Endothelial cell (in vitro differentiated cells): Measurements from ENCODE around the gene SCT. TPM values are rescaled to one million over a fixed set of nuclear protein-coding genes. Genes with fewer than 3 reads are reported as not detected.
A peak's percentile ranks its signal among the peaks of the same experiment; 100 is the strongest.

Experiments
- DNase-seq: peaks from one replicate; pipeline ENCODE4 v3.0.0; 2021; ENCODE audit warnings: low spot score
- H3K27ac Mint-ChIP-seq: one replicate; pipeline ENCODE4 v1.8.0; 2021; ENCODE audit warnings: mixed read lengths, inconsistent platforms; ENCODE audit not compliant: unreplicated experiment
- H3K27me3 Mint-ChIP-seq: one replicate; pipeline ENCODE4 v1.8.0; 2021; ENCODE audit warnings: mild to moderate bottlenecking, moderate library complexity, mixed read lengths, inconsistent platforms; ENCODE audit not compliant: unreplicated experiment
- H3K36me3 Mint-ChIP-seq: one replicate; pipeline ENCODE4 v1.8.0; 2021; ENCODE audit warnings: mild to moderate bottlenecking, low read depth, mixed read lengths, inconsistent platforms; ENCODE audit not compliant: unreplicated experiment
- H3K4me1 Mint-ChIP-seq: one replicate; pipeline ENCODE4 v1.8.0; 2021; ENCODE audit warnings: mild to moderate bottlenecking, mixed read lengths, inconsistent platforms; ENCODE audit not compliant: unreplicated experiment
- H3K4me3 Mint-ChIP-seq: one replicate; pipeline ENCODE4 v1.8.0; 2021; ENCODE audit warnings: mild to moderate bottlenecking, mixed read lengths, inconsistent platforms; ENCODE audit not compliant: unreplicated experiment
- H3K9me3 Mint-ChIP-seq: one replicate; pipeline ENCODE4 v1.8.0; 2021; ENCODE audit warnings: mixed read lengths, inconsistent platforms; ENCODE audit not compliant: unreplicated experiment
- total RNA-seq: library from RNA; stranded (reverse); fragmentation: NEBNext Ultra II Directional; extraction: Animal tissue kit (Norgen Biotek cat#: 25700); gene quantifications from one replicate; pipeline ENCODE4 v1.2.1, GENCODE V29; 2021; ENCODE audit not compliant: unreplicated experiment
- TF ChIP-seq, protein P1 (sequence below): fragments of 200-600 bp; sonication (generic); IDR thresholded peaks from one replicate; pipeline ENCODE4 v1.5.0; 2021; ENCODE audit warnings: antibody characterized with exemption; ENCODE audit not compliant: unreplicated experiment

The SCT gene
- total RNA-seq, 1 donor from 2014 or later, result 1.8 TPM

DNA sequence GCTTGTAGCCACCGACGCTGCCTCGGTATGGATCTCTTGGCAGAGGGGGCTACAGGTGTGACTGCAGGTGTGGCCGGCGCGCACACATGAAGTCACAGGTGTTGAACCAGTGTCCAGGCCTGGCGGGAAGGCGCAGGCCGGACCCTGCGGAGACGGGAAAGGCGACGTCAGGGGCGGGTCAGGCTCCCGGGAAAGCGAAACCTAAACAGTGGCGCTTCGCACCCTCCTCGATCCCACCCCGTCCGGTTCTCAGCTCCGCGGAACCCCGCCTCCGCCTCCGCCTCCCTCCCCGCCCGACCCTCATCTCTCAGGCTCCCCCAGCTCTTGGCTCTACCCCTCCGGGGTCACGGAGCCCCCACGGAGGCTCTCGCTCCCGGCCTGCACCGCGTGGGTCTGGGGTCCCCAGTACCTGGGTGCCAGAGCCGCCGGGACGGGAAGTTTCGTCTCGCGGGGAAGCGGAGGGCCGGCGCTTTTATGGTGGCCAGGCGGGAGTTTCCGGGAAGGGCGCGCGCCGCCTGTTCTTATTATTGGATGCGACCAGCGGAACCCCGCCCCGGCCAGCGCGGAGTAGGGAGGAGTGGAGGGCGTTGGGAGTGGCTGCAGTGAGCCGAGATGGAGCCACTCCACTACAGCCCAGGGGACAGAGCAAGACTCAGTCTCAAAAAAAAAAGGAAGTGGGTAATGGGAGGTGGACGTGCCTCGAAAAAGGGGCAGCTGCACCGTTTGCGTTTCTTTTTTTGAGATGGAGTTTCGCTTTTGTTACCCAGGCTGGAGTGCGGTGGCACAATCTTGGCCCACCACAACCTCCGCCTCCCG is 11.3 kb downstream of the SCT start, which contains the start of gene IRF7:
Gene IRF7 (minus strand): TSS at position 447 of the 816 bp plus-strand sequence. CDS start 586 bp downstream, outside the sequence.
- Mint-ChIP-seq H3K4me3 (peak within 1 kb of the TSS; percentile 83), H3K9me3 (no peaks in the 10 kb centered on the region), H3K27ac (peak within 1 kb of the TSS; percentile 42), H3K4me1 (peaks cover 3% of the 10 kb centered on the region), H3K36me3 (peaks cover 9% of the 10 kb centered on the region), H3K27me3 (peaks cover 25% of the 10 kb centered on the region)
- TF ChIP-seq, protein P1, sequence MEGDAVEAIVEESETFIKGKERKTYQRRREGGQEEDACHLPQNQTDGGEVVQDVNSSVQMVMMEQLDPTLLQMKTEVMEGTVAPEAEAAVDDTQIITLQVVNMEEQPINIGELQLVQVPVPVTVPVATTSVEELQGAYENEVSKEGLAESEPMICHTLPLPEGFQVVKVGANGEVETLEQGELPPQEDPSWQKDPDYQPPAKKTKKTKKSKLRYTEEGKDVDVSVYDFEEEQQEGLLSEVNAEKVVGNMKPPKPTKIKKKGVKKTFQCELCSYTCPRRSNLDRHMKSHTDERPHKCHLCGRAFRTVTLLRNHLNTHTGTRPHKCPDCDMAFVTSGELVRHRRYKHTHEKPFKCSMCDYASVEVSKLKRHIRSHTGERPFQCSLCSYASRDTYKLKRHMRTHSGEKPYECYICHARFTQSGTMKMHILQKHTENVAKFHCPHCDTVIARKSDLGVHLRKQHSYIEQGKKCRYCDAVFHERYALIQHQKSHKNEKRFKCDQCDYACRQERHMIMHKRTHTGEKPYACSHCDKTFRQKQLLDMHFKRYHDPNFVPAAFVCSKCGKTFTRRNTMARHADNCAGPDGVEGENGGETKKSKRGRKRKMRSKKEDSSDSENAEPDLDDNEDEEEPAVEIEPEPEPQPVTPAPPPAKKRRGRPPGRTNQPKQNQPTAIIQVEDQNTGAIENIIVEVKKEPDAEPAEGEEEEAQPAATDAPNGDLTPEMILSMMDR, result no peak
- peak; percentile 87 for DNase-seq

DNA sequence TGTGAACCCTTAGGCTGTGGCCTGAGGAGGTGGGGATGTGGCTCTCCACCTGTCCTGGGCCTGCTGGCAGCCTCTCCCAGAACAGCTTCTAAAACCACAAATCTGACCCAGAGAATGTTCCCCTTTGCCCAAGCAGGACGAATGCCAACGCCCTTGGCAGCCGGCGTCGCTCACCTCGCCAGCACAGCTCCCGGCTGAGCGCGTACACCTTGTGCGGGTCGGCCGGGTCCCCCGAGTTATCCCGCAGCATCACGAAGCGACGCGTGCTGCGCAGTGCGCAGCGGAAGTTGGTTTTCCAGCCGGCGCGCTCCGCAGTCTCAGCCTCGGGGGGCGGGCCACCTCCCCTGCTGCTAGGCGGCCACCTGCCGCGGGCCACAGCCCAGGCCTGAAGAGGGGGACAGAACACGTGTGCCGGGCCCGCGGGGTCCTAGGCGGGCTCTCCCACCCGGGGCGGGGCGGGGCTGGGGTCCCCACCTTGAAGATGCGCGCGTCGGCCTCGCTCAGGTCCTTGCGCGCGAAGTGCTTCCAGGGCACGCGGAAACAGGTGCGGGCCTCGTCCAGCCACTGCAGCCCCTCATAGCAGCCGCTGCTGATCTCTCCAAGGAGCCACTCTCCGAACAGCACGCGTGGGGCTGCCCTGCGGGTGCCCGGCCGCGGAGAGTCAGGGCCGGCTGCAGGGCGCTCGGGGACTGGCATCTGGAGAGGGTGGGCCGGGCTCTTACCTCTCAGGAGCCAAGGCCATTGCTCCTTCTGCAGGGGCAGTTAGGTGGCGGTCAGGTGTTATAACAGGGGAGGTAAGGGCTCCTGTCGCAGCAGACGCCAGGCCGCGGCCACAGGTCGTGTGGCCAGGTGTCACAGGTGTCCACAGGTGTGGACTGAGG is 12.1 kb downstream of the SCT start:
- Mint-ChIP-seq H3K4me1 (peaks cover 3% of the 10 kb centered on the region), H3K4me3 (peak overlapping the region; percentile 83), H3K27ac (peak overlapping the region; percentile 42), H3K27me3 (peaks cover 25% of the 10 kb centered on the region), H3K36me3 (peaks cover 9% of the 10 kb centered on the region), H3K9me3 (no peaks in the 10 kb centered on the region)
- TF ChIP-seq, protein P1, result no peak
- no peak for DNase-seq

DNA sequence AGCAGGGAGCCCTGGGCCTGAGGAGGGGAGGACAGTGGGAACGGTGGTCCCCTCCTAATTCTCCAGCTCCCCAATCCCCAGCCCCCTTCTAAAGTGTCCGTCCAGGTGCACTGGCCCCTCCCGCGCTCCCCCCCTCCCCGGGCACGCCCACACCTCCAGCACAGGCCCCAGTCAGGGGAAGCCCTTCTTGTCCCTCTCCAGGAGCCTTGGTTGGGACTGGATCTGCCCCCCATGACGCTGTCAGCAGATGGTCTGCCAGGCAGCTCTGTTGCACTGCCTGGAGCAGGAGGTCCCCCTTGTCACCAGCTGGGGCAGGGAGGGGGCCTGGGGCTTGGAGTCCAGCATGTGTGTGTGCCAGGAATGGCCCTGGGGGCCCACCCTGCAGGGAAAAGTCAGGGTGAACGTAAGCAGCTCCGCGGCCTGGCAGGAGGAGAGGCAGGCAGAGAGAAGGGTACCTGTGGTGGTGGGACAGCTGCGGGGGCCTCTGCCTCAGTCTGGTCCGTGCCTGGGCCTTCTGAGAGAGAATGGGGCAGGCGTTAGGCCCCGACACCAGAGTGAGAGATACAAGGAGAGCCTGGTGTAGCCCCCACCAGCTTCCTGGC is 12.9 kb downstream of the SCT start:
- peaks cover 23% of the 10 kb centered on the region for H3K27me3 Mint-ChIP-seq
- TF ChIP-seq, protein P1, result no peak
- no peak overlapping the region for H3K27ac Mint-ChIP-seq
- H3K9me3 Mint-ChIP-seq, result no peaks in the 10 kb centered on the region
- H3K4me3 Mint-ChIP-seq, result peak overlapping the region; percentile 42
- H3K4me1 Mint-ChIP-seq, result peaks cover 3% of the 10 kb centered on the region
- no peak for DNase-seq
- H3K36me3 Mint-ChIP-seq, result peaks cover 9% of the 10 kb centered on the region

DNA sequence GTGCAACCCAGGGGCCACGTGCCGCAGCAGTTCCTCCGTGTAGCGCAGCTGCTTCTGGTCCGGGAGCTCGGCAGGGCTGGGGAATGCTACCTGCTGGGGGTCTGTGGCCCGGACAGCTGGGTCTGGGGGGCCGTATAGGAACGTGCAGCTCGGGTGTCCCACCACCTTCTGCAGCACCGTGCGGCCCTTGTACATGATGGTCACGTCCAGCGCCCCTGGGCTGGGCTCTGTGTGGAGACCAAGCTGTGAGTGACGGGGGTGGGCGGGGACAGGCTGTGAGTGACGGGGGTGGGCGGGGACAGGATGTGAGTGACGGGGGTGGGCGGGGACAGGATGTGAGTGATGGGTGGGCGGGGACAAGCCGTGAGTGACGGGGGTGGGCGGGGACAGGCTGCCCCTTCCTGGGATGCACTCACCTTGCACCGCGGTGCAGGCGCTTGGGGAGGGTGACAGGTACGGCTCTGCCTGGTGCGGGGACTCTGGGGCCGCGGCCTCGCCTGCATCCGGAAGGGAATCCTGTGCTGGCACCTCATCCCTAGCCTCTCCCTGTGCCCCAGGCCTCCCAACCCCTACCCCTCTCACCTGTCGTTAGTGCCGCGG is 13.5 kb downstream of the SCT start:
- Mint-ChIP-seq H3K27ac (no peak overlapping the region), H3K4me3 (no peak overlapping the region), H3K36me3 (peaks cover 9% of the 10 kb centered on the region), H3K9me3 (no peaks in the 10 kb centered on the region), H3K27me3 (peaks cover 23% of the 10 kb centered on the region), H3K4me1 (peaks cover 3% of the 10 kb centered on the region)
- DNase-seq, result no peak
- TF ChIP-seq, protein P1, result no peak
